HEK293T (cell line): Measurements from ENCODE around the gene CGB3.
A peak's percentile ranks its signal among the peaks of the same experiment; 100 is the strongest.

Experiments
- CTCF ChIA-PET: fragments of 350-600 bp; formaldehyde crosslinking; extraction: SDS; loops from one replicate; lab custom pipeline; 2021; ENCODE audit warnings: antibody characterized with exemption, inconsistent platforms; lab: Yijun Ruan, JAX
- POLR2A ChIA-PET: fragments of 350-600 bp; formaldehyde crosslinking; extraction: SDS; loops from one replicate; lab custom pipeline; 2020; ENCODE audit warnings: antibody characterized with exemption, inconsistent platforms; lab: Yijun Ruan, JAX
- DNase-seq: peaks from one replicate; pipeline ENCODE4 v3.0.0; 2012; ENCODE audit warnings: mixed read lengths; ENCODE audit errors: extremely low spot score
- ARNT ChIP-seq: fragments of 450-650 bp; IDR thresholded peaks from 2 replicates; pipeline ENCODE4 v1.6.1; 2017; ENCODE audit warnings: mild to moderate bottlenecking
- BHLHE40 ChIP-seq: fragments of 450-650 bp; IDR thresholded peaks from 2 replicates; pipeline ENCODE4 v1.6.1; 2016; ENCODE audit warnings: mild to moderate bottlenecking, moderate library complexity, borderline replicate concordance
- CTBP1 ChIP-seq: fragments of 450-650 bp; IDR thresholded peaks from 2 replicates; pipeline ENCODE4 v1.6.1; 2016; ENCODE audit warnings: borderline replicate concordance
- ELF4 ChIP-seq: fragments of 450-650 bp; IDR thresholded peaks from 2 replicates; pipeline ENCODE4 v1.6.1; 2017; ENCODE audit warnings: antibody characterized with exemption
- FOXA1 ChIP-seq: fragments of 450-650 bp; IDR thresholded peaks from 2 replicates; pipeline ENCODE4 v1.6.1; 2016; ENCODE audit warnings: mild to moderate bottlenecking
- FOXK2 ChIP-seq: fragments of 450-650 bp; IDR thresholded peaks from 2 replicates; pipeline ENCODE4 v1.6.1; 2016; ENCODE audit warnings: mild to moderate bottlenecking
- FOXM1 ChIP-seq: fragments of 450-650 bp; IDR thresholded peaks from 2 replicates; pipeline ENCODE4 v1.6.1; 2017; ENCODE audit warnings: mild to moderate bottlenecking, borderline replicate concordance
- HDGF ChIP-seq: fragments of 450-650 bp; IDR thresholded peaks from 2 replicates; pipeline ENCODE4 v1.6.1; 2017; ENCODE audit warnings: antibody characterized with exemption, borderline replicate concordance
- L3MBTL2 ChIP-seq: fragments of 450-650 bp; conservative IDR thresholded peaks from 2 replicates; pipeline ENCODE4 v1.6.1; 2016; ENCODE audit warnings: mild to moderate bottlenecking
- LEF1 ChIP-seq: fragments of 450-650 bp; IDR thresholded peaks from 2 replicates; pipeline ENCODE4 v1.6.1; 2017; ENCODE audit warnings: mild to moderate bottlenecking, borderline replicate concordance
- NFRKB ChIP-seq: fragments of 450-650 bp; IDR thresholded peaks from 2 replicates; pipeline ENCODE4 v1.6.1; 2016; ENCODE audit warnings: mild to moderate bottlenecking, moderate library complexity
- SP1 ChIP-seq: fragments of 450-650 bp; IDR thresholded peaks from 2 replicates; pipeline ENCODE4 v1.6.1; 2017
- SUZ12 ChIP-seq: fragments of 450-650 bp; IDR thresholded peaks from 2 replicates; pipeline ENCODE4 v1.6.1; 2016; ENCODE audit warnings: mild to moderate bottlenecking
- TARDBP ChIP-seq: fragments of 450-650 bp; IDR thresholded peaks from 2 replicates; pipeline ENCODE4 v1.6.1; 2016
- ZNF384 ChIP-seq: fragments of 450-650 bp; IDR thresholded peaks from 2 replicates; pipeline ENCODE4 v1.6.1; 2016
- TF ChIP-seq, protein P1 (sequence below): fragments of 450-650 bp; IDR thresholded peaks from 2 replicates; pipeline ENCODE4 v1.6.1; 2016

CGB3 gene

DNA sequence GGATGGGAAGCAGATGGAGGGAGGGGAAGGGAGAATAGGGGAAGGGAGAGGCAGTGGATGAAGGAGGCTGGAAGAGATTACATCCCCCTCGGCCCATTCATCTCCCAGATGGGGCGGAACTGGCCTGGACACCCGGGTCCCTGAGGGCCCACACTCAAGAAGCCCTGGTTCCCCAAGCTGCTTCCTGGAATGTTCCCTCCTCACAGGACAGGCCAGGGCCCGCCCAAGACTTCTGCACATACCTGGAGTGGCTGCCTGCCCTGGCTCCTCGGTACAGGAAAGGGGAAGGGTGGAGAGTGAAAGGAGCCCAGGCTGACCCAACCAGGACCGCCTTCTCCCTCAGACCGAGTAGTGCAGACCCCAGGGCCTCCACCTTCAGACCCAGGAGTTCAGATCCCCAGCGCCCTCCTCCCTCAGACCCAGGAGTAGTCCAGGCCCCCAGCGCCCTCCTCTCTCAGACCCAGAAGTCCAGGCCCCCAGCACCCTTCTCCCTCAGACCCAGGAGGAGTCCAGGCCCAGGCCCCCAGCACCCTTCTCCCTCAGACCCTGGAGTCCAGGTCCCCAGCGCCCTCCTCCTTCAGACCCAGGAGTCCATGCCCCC lies 40.0 kb upstream of the CGB3 start:
- ChIA-PET POLR2A (no interaction called here), CTCF (interaction anchor here (0.6 to 1.6 kb wide), 2 partner anchors 10 to 71 kb away, joined by 3 to 9 read pairs; partner anchors contain the start of gene RUVBL2)
- no peak for DNase-seq
- TF ChIP-seq ZNF384 (no peak), FOXA1 (no peak), FOXK2 (no peak), FOXM1 (no peak), L3MBTL2 (no peak), ELF4 (no peak), TARDBP (no peak), ARNT (no peak), HDGF (no peak), NFRKB (no peak), CTBP1 (no peak), BHLHE40 (no peak), LEF1 (no peak), SUZ12 (no peak), SP1 (no peak)
- TF ChIP-seq, protein P1, sequence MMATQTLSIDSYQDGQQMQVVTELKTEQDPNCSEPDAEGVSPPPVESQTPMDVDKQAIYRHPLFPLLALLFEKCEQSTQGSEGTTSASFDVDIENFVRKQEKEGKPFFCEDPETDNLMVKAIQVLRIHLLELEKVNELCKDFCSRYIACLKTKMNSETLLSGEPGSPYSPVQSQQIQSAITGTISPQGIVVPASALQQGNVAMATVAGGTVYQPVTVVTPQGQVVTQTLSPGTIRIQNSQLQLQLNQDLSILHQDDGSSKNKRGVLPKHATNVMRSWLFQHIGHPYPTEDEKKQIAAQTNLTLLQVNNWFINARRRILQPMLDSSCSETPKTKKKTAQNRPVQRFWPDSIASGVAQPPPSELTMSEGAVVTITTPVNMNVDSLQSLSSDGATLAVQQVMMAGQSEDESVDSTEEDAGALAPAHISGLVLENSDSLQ, result no peak

DNA sequence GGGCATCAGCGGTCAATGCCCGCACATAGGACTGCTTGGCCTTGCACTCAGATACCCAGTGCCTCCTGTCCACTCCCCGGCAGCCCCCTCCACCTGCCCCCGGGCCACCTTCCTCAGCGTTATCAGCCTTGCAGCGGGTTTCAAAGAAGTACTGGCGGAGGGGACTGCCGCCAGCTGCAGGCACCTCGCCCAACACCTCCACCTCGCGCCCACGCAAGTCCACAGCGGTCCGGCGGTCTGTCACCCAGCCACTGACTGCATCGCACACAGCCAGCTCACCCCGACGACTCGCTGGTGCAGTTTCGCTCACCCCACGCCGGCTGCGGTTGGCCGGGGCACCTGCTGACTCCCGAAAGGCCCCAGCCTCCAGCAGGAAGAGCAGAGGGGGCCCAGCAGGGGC lies 37.3 kb upstream of the CGB3 start:
- TF ChIP-seq L3MBTL2, result no peak
- no peak for TF ChIP-seq FOXM1
- TF ChIP-seq CTBP1, result no peak
- TF ChIP-seq HDGF, result no peak
- no peak for TF ChIP-seq BHLHE40
- no peak for TF ChIP-seq SUZ12
- TF ChIP-seq TARDBP, result no peak
- no peak for TF ChIP-seq FOXA1
- TF ChIP-seq LEF1, result no peak
- no peak for TF ChIP-seq FOXK2
- no peak for TF ChIP-seq SP1
- TF ChIP-seq ZNF384, result no peak
- no peak for TF ChIP-seq ELF4
- ChIA-PET CTCF (no interaction called here), POLR2A (no interaction called here)
- no peak for DNase-seq

DNA sequence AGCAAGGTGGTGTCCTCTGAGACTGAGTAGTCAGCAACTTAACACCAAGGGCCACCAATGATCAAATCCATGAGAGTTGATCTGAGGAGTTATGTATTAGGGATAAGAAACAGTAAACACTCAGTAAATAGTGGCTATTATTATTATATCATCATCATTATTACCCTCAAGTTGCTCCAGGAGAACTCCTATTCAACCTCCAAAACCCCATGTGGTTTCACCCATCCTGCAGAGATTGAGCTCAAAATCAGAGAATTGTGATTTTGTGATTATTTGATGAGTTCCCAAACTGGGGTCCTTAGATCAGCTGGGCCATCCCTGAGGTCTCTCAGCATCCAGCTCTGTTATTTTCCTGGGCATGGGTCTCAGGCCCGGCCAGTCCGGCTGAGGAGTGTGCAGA lies 36.9 kb upstream of the CGB3 start:
- ChIA-PET POLR2A (interaction anchor here (0.8 kb wide), 1 partner anchor 67 kb away, joined by 3 read pairs; the partner anchor contains the start of genes GYS1 and RUVBL2), CTCF (no interaction called here)
- TF ChIP-seq FOXK2, result no peak
- TF ChIP-seq CTBP1, result no peak
- TF ChIP-seq HDGF, result no peak
- no peak for TF ChIP-seq TARDBP
- TF ChIP-seq ELF4, result no peak
- no peak for TF ChIP-seq L3MBTL2
- no peak for TF ChIP-seq ZNF384
- no peak for TF ChIP-seq LEF1
- TF ChIP-seq ARNT, result no peak
- TF ChIP-seq FOXM1, result no peak
- TF ChIP-seq, protein P1, result no peak
- TF ChIP-seq SUZ12, result no peak
- TF ChIP-seq NFRKB, result no peak
- no peak for TF ChIP-seq SP1
- no peak for TF ChIP-seq BHLHE40
- no peak for DNase-seq

DNA sequence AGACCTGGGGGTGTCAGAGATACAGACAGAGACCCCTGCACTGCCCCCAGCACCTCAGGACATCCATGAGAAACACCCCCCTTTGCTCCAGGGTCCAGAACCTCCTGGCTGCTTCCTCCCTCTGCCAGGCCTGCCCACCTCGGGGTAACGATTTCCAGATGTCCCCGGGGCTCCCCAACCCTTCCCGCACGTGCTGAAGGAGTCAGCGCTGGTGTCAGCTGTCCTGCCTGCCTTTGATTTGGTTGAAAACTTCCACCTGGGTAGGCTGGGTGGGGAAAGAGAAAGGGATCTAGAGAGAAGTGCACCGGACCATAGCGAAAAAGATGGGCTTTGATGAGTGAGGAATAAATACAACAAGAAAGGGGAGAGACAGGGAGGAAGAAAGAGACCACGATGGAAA lies 34.9 kb upstream of the CGB3 start:
- TF ChIP-seq ARNT (no peak), FOXK2 (no peak), SP1 (no peak), BHLHE40 (no peak), ZNF384 (no peak), L3MBTL2 (no peak), TARDBP (no peak), FOXA1 (no peak), CTBP1 (no peak), LEF1 (no peak)
- TF ChIP-seq, protein P1, result no peak
- ChIA-PET CTCF (interaction anchor here (0.8 kb wide), 1 partner anchor 15 kb away, joined by 3 read pairs; no protein-coding TSS in a partner anchor), POLR2A (no interaction called here)
- no peak for DNase-seq

DNA sequence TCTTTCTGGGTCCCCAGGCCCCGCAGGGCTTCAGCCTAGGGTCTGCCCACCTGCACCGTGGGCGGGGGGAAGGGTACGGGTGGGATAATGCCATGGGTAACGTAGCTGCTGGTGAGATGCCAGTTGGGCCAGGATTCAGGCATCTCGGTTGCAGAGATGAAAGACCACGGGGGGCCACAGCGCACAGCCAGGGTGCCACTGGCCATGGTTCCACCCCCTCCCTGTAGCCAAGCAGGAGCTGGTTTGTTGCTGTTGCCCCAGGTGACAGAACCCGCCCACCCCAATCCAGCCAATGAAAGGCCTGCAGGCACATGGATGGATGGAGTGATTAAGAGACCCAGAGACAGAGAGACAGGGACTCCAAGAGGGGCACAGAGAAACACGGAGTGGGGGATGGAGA lies 34.4 kb upstream of the CGB3 start:
- TF ChIP-seq, protein P1, result peak; percentile 39; the same call in 1 of the 2 replicates
- TF ChIP-seq LEF1, result no peak
- ChIA-PET CTCF (interaction anchor here (0.8 to 1.0 kb wide), 2 partner anchors 15 kb away, joined by 3 to 4 read pairs; no protein-coding TSS in a partner anchor), POLR2A (no interaction called here)
- peak; percentile 35 for DNase-seq
